HG02840 (cell line): Measurements from ENCODE around the gene ACLY.

Experiments used
- ATAC-seq: cut with Tn5 transposase; IDR thresholded peaks from one replicate; pipeline ENCODE4 v1.9.1; 2021; ENCODE audit warnings: mild to moderate bottlenecking, moderate library complexity, moderate number of reproducible peaks; ENCODE audit not compliant: unreplicated experiment, low FRiP score

The ACLY gene

GRCh38 chr17:41918314-41919164 is at the start of gene ACLY:
TSS of gene ACLY (minus strand) at chr17:41918951. CDS start at chr17:41913873, 5,078 bp downstream.
- peak; percentile 87 for ATAC-seq

GRCh38 chr17:41967921-41968578 is 49.3 kb upstream of the ACLY start:
- no peak for ATAC-seq

- no peak for ATAC-seq
These were observed 48.6 kb upstream of the ACLY start for GRCh38 chr17:41967141-41967920.

GRCh38 chr17:41966463-41967140 is 47.9 kb upstream of the ACLY start, which contains the start of gene CNP:
TSS of gene CNP (plus strand) at chr17:41966795. CDS start at chr17:41966885, 90 bp downstream.
- ATAC-seq, result peak; percentile 73

GRCh38 chr17:41965694-41966462 is 47.1 kb upstream of the ACLY start:
- ATAC-seq, result no peak

- ATAC-seq, result no peak
These were observed 44.1 kb upstream of the ACLY start for GRCh38 chr17:41962768-41963434.

- no peak for ATAC-seq
These were observed 43.4 kb upstream of the ACLY start for GRCh38 chr17:41962111-41962510.

- no peak for ATAC-seq
These were observed 40.8 kb upstream of the ACLY start for GRCh38 chr17:41959336-41960095.

- ATAC-seq, result no peak
These were observed 40.2 kb upstream of the ACLY start for GRCh38 chr17:41959030-41959335.

GRCh38 chr17:41957869-41958439 is 39.2 kb upstream of the ACLY start:
- ATAC-seq, result no peak

GRCh38 chr17:41957031-41957868 is 38.5 kb upstream of the ACLY start:
- no peak for ATAC-seq

- ATAC-seq, result no peak
These were observed 37.8 kb upstream of the ACLY start for GRCh38 chr17:41956522-41956921.

- no peak for ATAC-seq
These were observed 30.2 kb upstream of the ACLY start for GRCh38 chr17:41948762-41949460.

GRCh38 chr17:41944943-41945342 is 26.2 kb upstream of the ACLY start:
- no peak for ATAC-seq

- no peak for ATAC-seq
These were observed 24.7 kb upstream of the ACLY start for GRCh38 chr17:41943492-41943891.

- ATAC-seq, result no peak
These were observed 24.0 kb upstream of the ACLY start for GRCh38 chr17:41942626-41943373.
